HepG2 (cell line): ENCODE measurements around the gene SLC25A33.

ENCODE experiments used
- ARHGAP35 ChIP-seq: sonication (generic); formaldehyde crosslinking; IDR thresholded peaks from 2 replicates; pipeline ENCODE4 v1.9.0; 2022; ENCODE audit warnings: mild to moderate bottlenecking, inconsistent platforms, moderate library complexity, missing genetic modification reagents, borderline replicate concordance
- EHMT2 ChIP-seq: fragments of 200-600 bp; sonication (generic); IDR thresholded peaks from 2 replicates; pipeline ENCODE4 v1.7.0; 2017; ENCODE audit warnings: antibody characterized with exemption, low read depth, low read length, borderline replicate concordance
- HDAC2 ChIP-seq: sonication (generic); formaldehyde crosslinking; IDR thresholded peaks from 2 replicates; pipeline ENCODE4 v1.4.0; 2020; ENCODE audit warnings: missing genetic modification reagents
- ZNF138 ChIP-seq: sonication (generic); formaldehyde crosslinking; IDR thresholded peaks from 2 replicates; pipeline ENCODE4 v1.5.0; 2020; ENCODE audit warnings: mild to moderate bottlenecking, low read depth, missing genetic modification reagents
- ZNF33B ChIP-seq: sonication (generic); formaldehyde crosslinking; IDR thresholded peaks from 2 replicates; pipeline ENCODE4 v1.5.1; 2020; ENCODE audit warnings: mild to moderate bottlenecking, missing genetic modification reagents
- ZNF546 ChIP-seq: sonication (generic); formaldehyde crosslinking; conservative IDR thresholded peaks from 2 replicates; pipeline ENCODE4 v1.8.1; 2023; ENCODE audit warnings: mild to moderate bottlenecking, missing genetic modification reagents
- ZNF878 ChIP-seq: sonication (generic); formaldehyde crosslinking; IDR thresholded peaks from 2 replicates; pipeline ENCODE4 v1.8.1; 2023; ENCODE audit warnings: mild to moderate bottlenecking, missing genetic modification reagents, moderate library complexity
- TF ChIP-seq, protein P1 (sequence below): sonication (generic); formaldehyde crosslinking; IDR thresholded peaks from 2 replicates; pipeline ENCODE4 v1.4.0; 2020; ENCODE audit warnings: missing genetic modification reagents, borderline replicate concordance
- TF ChIP-seq, protein P2 (sequence below): sonication (generic); formaldehyde crosslinking; IDR thresholded peaks from 2 replicates; pipeline ENCODE4 v1.5.0; 2020; ENCODE audit warnings: mild to moderate bottlenecking, missing genetic modification reagents, moderate library complexity

DNA sequence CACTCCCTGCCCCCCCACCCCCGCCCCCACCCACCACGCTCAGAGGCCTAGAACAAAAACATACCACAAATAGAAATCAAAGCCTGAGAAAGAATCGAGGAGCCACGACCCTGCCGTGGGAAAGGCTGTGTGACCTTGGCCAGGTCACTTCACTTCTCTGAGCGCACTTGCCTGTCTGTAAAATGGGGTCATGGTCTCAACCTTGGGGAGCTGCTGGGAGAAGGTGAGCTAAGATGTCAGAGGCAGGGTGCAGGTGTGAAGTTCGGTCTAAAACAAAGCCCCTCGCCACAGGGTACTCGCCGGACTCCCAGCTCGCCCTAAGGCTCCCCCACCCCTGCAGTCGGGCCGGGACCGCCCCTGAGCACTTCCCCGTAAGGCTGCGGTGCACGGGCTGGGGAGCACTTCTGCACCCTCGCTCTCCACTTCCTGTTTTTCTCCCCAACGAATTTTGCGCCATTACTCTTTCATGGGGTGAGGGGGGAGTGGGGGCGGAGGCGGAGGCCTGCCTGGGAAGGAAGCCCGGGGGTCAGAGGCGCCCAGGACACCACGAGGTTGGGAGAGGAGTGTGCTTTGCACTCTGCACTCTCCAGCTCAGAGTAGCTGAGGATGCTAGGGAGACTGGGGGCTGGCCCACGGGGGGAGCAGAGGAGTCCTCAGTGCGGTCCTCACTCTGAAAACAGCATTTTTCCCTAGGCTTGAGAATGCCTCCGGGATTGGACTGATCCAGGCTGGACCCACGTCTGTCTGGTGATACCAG lies 90.4 kb downstream of the SLC25A33 start:
- no peak for TF ChIP-seq HDAC2 (CRISPR knock-in tag)
- no peak for TF ChIP-seq ZNF138 (CRISPR knock-in tag)
- TF ChIP-seq, protein P1, sequence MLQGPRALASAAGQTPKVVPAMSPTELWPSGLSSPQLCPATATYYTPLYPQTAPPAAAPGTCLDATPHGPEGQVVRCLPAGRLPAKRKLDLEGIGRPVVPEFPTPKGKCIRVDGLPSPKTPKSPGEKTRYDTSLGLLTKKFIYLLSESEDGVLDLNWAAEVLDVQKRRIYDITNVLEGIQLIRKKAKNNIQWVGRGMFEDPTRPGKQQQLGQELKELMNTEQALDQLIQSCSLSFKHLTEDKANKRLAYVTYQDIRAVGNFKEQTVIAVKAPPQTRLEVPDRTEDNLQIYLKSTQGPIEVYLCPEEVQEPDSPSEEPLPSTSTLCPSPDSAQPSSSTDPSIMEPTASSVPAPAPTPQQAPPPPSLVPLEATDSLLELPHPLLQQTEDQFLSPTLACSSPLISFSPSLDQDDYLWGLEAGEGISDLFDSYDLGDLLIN (CRISPR knock-in tag) = no peak
- no peak for TF ChIP-seq ZNF878
- no peak for TF ChIP-seq ZNF33B
- TF ChIP-seq, protein P2, sequence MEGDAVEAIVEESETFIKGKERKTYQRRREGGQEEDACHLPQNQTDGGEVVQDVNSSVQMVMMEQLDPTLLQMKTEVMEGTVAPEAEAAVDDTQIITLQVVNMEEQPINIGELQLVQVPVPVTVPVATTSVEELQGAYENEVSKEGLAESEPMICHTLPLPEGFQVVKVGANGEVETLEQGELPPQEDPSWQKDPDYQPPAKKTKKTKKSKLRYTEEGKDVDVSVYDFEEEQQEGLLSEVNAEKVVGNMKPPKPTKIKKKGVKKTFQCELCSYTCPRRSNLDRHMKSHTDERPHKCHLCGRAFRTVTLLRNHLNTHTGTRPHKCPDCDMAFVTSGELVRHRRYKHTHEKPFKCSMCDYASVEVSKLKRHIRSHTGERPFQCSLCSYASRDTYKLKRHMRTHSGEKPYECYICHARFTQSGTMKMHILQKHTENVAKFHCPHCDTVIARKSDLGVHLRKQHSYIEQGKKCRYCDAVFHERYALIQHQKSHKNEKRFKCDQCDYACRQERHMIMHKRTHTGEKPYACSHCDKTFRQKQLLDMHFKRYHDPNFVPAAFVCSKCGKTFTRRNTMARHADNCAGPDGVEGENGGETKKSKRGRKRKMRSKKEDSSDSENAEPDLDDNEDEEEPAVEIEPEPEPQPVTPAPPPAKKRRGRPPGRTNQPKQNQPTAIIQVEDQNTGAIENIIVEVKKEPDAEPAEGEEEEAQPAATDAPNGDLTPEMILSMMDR = no peak
- no peak for TF ChIP-seq EHMT2
- no peak for TF ChIP-seq ZNF546 (CRISPR knock-in tag)
- TF ChIP-seq ARHGAP35 (CRISPR knock-in tag) = no peak
